OCI-LY7 (cell line): Measurements from ENCODE around the gene ATG12. TPM values are rescaled to one million over a fixed set of nuclear protein-coding genes. Genes with fewer than 3 reads are reported as not detected.

ENCODE experiments used
- BruUV-seq: library from RNA; stranded (reverse); fragments of 400-500 nt; replicated peaks from 2 replicates; lab custom pipeline; 2021; lab: Mats Ljungman, UMichigan
- CTCF ChIA-PET: fragments of 300-600 bp; sonication (Branson Sonifier 250); formaldehyde crosslinking; loops from one replicate; lab custom pipeline; 2022; ENCODE audit warnings: antibody characterized with exemption; ENCODE audit not compliant: unreplicated experiment; lab: Charles Lee
- POLR2A ChIA-PET: fragments of 300-600 bp; sonication (Branson Sonifier 250); formaldehyde crosslinking; loops from one replicate; lab custom pipeline; 2022; ENCODE audit warnings: antibody characterized with exemption; lab: Charles Lee
- DNase-seq: peaks from one replicate; pipeline ENCODE4 v3.0.0-alpha.2; 2015; ENCODE audit warnings: low spot score
- H2AFZ ChIP-seq: fragments of 200-600 bp; sonication (generic), shearing (Covaris generic); 2 replicates; pipeline ENCODE4 v1.6.1; 2014; ENCODE audit warnings: mild to moderate bottlenecking, antibody characterized with exemption, low read length, moderate library complexity
- H3K27ac ChIP-seq: fragments of 200-600 bp; sonication (generic); 2 replicates; pipeline ENCODE4 v1.5.1; 2014; ENCODE audit warnings: mixed run types, low read depth, mild to moderate bottlenecking, moderate library complexity, low read length, inconsistent platforms; ENCODE audit not compliant: poor library complexity, severe bottlenecking
- H3K36me3 ChIP-seq: fragments of 200-600 bp; sonication (generic); 2 replicates; pipeline ENCODE4 v1.6.1; 2014; ENCODE audit warnings: mild to moderate bottlenecking, antibody characterized with exemption, low read length, moderate library complexity, mixed read lengths; ENCODE audit not compliant: insufficient read depth
- H3K4me1 ChIP-seq: fragments of 200-600 bp; sonication (generic); 2 replicates; pipeline ENCODE4 v1.5.1; 2014; ENCODE audit warnings: mild to moderate bottlenecking, low read length; ENCODE audit not compliant: insufficient read depth, poor library complexity, severe bottlenecking
- H3K4me2 ChIP-seq: fragments of 200-600 bp; sonication (generic); 2 replicates; pipeline ENCODE4 v1.6.1; 2014; ENCODE audit warnings: mild to moderate bottlenecking, low read length
- H3K4me3 ChIP-seq: fragments of 200-600 bp; sonication (generic); 2 replicates; pipeline ENCODE4 v1.5.1; 2014; ENCODE audit warnings: mild to moderate bottlenecking, low read depth, low read length; ENCODE audit not compliant: poor library complexity, severe bottlenecking
- H3K79me2 ChIP-seq: fragments of 200-600 bp; sonication (generic); 2 replicates; pipeline ENCODE4 v1.6.1; 2016; ENCODE audit warnings: low read depth, mild to moderate bottlenecking, low read length, moderate library complexity, mixed read lengths; ENCODE audit not compliant: insufficient read depth
- H3K9me2 ChIP-seq: fragments of 200-600 bp; sonication (generic); 2 replicates; pipeline ENCODE4 v1.6.1; 2016; ENCODE audit warnings: mild to moderate bottlenecking, low read length, mixed read lengths; ENCODE audit not compliant: insufficient read depth
- H3K9me3 ChIP-seq: fragments of 200-600 bp; sonication (generic); 2 replicates; pipeline ENCODE4 v1.6.1; 2014; ENCODE audit warnings: mild to moderate bottlenecking, mixed run types, low read length, mixed read lengths
- H4K20me1 ChIP-seq: fragments of 200-600 bp; sonication (generic); 2 replicates; pipeline ENCODE4 v1.6.1; 2014; ENCODE audit warnings: mild to moderate bottlenecking, antibody characterized with exemption, low read length, moderate library complexity, mixed read lengths; ENCODE audit not compliant: insufficient read depth
- CTCF ChIP-seq: fragments of 200-600 bp; sonication (generic); conservative IDR thresholded peaks from 2 replicates; pipeline ENCODE4 v1.5.1; 2014; ENCODE audit warnings: mild to moderate bottlenecking, antibody characterized with exemption, low read length, moderate library complexity, mixed read lengths
- EZH2phosphoT487 ChIP-seq: fragments of 200-600 bp; sonication (generic); IDR thresholded peaks from 2 replicates; pipeline ENCODE4 v1.6.1; 2018; ENCODE audit warnings: low read depth, borderline replicate concordance, mild to moderate bottlenecking, mixed run types, antibody characterized with exemption, low read length, moderate library complexity, mixed read lengths
- intact Hi-C: fragments of 100-400 bp; cut with micrococcal nuclease; formaldehyde crosslinking; loops from one replicate; pipeline ENCODE4 v1.10.0; 2022; ENCODE audit not compliant: unreplicated experiment
- total RNA-seq, 2 experiments: library from RNA; depleted of rRNA in 1 of 2; stranded (reverse); fragments of >200 nt in 1 of 2; shearing (Covaris generic) in 1 of 2; gene quantifications; 2 replicates each; pipeline ENCODE4 v1.2.3, GENCODE V29; 2014 to 2022

ATG12 gene
- total RNA-seq, 2 experiments from 2014 or later = 38.0 to 48.3 TPM

GRCh38 chr5:115812372-115812771 lies 29.0 kb downstream of the ATG12 start:
- DNase-seq = no peak
- Histone ChIP-seq H4K20me1 (no peaks in the 10 kb centered on the region), H3K9me2 (no peaks in the 10 kb centered on the region), H3K4me3 (no peak overlapping the region), H3K79me2 (no peaks in the 10 kb centered on the region), H3K36me3 (no peaks in the 10 kb centered on the region), H2AFZ (no peak overlapping the region), H3K27ac (no peak overlapping the region), H3K9me3 (no peaks in the 10 kb centered on the region), H3K4me1 (no peaks in the 10 kb centered on the region), H3K4me2 (no peak overlapping the region)
- intact Hi-C loops = no loop called here
- ChIA-PET CTCF (no interaction called here), POLR2A (interaction anchor here (1.1 kb wide), 1 partner anchor 13 kb away, joined by 3 read pairs; no protein-coding TSS in a partner anchor)
- BruUV-seq = no TSS peak
- TF ChIP-seq EZH2phosphoT487 (no peak), CTCF (no peak)

- Histone ChIP-seq H3K36me3 (no peaks in the 10 kb centered on the region), H3K27ac (no peak overlapping the region), H2AFZ (no peak overlapping the region), H3K9me2 (no peaks in the 10 kb centered on the region), H3K79me2 (no peaks in the 10 kb centered on the region), H3K4me1 (no peaks in the 10 kb centered on the region), H3K4me3 (no peak overlapping the region), H3K4me2 (no peak overlapping the region), H4K20me1 (no peaks in the 10 kb centered on the region), H3K9me3 (no peaks in the 10 kb centered on the region)
- POLR2A ChIA-PET = no interaction called here
- intact Hi-C loops = no loop called here
- no TSS peak for BruUV-seq
- DNase-seq = no peak
- CTCF ChIA-PET = no interaction called here
- TF ChIP-seq CTCF = no peak
- no peak for TF ChIP-seq EZH2phosphoT487
Observed at GRCh38 chr5:115811406-115811805, 30.0 kb downstream of the ATG12 start.

DNA sequence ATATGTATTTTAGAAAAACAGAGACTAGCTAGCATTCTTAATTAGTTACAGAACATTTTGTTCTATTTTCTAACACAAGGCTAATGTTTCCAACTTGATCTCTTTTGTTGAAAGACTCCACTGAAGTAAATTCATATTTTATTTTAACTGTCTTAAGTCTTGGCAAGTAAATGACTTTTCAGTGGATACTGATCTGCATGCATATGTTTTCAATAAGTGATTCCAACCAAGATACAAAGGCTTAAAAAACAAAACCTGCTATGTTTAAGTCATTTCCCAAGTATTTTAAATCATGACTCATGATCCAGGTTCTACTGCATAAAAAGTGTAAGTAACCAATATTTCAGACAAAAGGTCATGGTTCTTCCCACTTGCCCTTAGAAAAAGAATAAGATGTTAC lies 30.6 kb downstream of the ATG12 start:
- H3K79me2 ChIP-seq = no peaks in the 10 kb centered on the region
- no peak overlapping the region for H3K4me3 ChIP-seq
- H4K20me1 ChIP-seq = no peaks in the 10 kb centered on the region
- ChIA-PET POLR2A (no interaction called here), CTCF (no interaction called here)
- no peaks in the 10 kb centered on the region for H3K9me3 ChIP-seq
- H3K36me3 ChIP-seq = no peaks in the 10 kb centered on the region
- H3K4me1 ChIP-seq = no peaks in the 10 kb centered on the region
- H3K27ac ChIP-seq = no peak overlapping the region
- no TSS peak for BruUV-seq
- intact Hi-C loops = no loop called here
- no peak overlapping the region for H3K4me2 ChIP-seq
- H3K9me2 ChIP-seq = no peaks in the 10 kb centered on the region
- no peak overlapping the region for H2AFZ ChIP-seq
- DNase-seq = no peak
- TF ChIP-seq EZH2phosphoT487 (no peak), CTCF (no peak)
